ENCODE measurements around the gene SHH. TPM values are rescaled to one million over a fixed set of nuclear protein-coding genes. Genes with fewer than 3 reads are reported as not detected.

SHH gene
- total and polyA plus RNA-seq, 2 of the 13 experiments (the other 11 are each of a cell fraction or from before 2014, with no cell fraction given), result 1.9 to 3.4 TPM

DNA sequence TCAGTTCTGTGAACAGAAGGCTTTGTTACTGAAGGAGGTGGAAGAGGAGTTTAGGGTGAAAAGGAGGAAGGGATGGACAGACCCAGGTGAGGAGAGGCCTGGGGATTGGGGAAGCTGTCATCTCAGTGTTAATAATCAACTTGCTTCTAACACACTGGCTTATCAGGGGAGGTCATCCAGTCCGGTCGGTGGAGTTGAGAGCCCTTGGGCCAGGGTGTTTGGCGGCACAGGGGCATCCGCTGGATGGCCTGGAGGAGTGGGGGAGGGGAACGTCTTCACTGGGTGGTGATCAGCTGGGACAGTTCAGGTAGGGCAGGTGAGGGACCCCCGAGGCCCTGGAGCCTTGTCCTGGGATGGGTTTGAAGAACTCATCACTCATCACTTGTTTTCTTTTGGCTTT, 33.9 kb downstream of the SHH start (continued):
- TF ChIP-seq, protein P1, sequence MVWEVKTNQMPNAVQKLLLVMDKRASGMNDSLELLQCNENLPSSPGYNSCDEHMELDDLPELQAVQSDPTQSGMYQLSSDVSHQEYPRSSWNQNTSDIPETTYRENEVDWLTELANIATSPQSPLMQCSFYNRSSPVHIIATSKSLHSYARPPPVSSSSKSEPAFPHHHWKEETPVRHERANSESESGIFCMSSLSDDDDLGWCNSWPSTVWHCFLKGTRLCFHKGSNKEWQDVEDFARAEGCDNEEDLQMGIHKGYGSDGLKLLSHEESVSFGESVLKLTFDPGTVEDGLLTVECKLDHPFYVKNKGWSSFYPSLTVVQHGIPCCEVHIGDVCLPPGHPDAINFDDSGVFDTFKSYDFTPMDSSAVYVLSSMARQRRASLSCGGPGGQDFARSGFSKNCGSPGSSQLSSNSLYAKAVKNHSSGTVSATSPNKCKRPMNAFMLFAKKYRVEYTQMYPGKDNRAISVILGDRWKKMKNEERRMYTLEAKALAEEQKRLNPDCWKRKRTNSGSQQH (CRISPR knock-in tag; IDR thresholded peaks at IDR 0.05; ENCODE audit: low read depth), result no peak
- TF ChIP-seq ZNF124 (CRISPR knock-in tag; IDR thresholded peaks at IDR 0.05), result no peak
- TF ChIP-seq, protein P2, sequence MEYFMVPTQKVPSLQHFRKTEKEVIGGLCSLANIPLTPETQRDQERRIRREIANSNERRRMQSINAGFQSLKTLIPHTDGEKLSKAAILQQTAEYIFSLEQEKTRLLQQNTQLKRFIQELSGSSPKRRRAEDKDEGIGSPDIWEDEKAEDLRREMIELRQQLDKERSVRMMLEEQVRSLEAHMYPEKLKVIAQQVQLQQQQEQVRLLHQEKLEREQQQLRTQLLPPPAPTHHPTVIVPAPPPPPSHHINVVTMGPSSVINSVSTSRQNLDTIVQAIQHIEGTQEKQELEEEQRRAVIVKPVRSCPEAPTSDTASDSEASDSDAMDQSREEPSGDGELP (IDR thresholded peaks at IDR 0.05; ENCODE audit: borderline replicate concordance, low read depth), result peak; percentile 30; the same call in 1 of the 2 replicates
- TF ChIP-seq ZNF446 (CRISPR knock-in tag; IDR thresholded peaks at IDR 0.05), result no peak
- TF ChIP-seq ESRRA (CRISPR knock-in tag; IDR thresholded peaks at IDR 0.05; ENCODE audit: low read depth), result no peak
- TF ChIP-seq ZMYM4 (CRISPR knock-in tag; IDR thresholded peaks at IDR 0.05), result peak; percentile 63; the same call in 1 of the 2 replicates
- no peak for TF ChIP-seq ZNF781 (CRISPR knock-in tag; IDR thresholded peaks at IDR 0.05; ENCODE audit: borderline replicate concordance, not compliant biosample characterization)
- TF ChIP-seq, protein P3, sequence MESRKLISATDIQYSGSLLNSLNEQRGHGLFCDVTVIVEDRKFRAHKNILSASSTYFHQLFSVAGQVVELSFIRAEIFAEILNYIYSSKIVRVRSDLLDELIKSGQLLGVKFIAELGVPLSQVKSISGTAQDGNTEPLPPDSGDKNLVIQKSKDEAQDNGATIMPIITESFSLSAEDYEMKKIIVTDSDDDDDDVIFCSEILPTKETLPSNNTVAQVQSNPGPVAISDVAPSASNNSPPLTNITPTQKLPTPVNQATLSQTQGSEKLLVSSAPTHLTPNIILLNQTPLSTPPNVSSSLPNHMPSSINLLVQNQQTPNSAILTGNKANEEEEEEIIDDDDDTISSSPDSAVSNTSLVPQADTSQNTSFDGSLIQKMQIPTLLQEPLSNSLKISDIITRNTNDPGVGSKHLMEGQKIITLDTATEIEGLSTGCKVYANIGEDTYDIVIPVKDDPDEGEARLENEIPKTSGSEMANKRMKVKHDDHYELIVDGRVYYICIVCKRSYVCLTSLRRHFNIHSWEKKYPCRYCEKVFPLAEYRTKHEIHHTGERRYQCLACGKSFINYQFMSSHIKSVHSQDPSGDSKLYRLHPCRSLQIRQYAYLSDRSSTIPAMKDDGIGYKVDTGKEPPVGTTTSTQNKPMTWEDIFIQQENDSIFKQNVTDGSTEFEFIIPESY (CRISPR knock-in tag; IDR thresholded peaks at IDR 0.05), result peak; percentile 100
- TF ChIP-seq, protein P4, sequence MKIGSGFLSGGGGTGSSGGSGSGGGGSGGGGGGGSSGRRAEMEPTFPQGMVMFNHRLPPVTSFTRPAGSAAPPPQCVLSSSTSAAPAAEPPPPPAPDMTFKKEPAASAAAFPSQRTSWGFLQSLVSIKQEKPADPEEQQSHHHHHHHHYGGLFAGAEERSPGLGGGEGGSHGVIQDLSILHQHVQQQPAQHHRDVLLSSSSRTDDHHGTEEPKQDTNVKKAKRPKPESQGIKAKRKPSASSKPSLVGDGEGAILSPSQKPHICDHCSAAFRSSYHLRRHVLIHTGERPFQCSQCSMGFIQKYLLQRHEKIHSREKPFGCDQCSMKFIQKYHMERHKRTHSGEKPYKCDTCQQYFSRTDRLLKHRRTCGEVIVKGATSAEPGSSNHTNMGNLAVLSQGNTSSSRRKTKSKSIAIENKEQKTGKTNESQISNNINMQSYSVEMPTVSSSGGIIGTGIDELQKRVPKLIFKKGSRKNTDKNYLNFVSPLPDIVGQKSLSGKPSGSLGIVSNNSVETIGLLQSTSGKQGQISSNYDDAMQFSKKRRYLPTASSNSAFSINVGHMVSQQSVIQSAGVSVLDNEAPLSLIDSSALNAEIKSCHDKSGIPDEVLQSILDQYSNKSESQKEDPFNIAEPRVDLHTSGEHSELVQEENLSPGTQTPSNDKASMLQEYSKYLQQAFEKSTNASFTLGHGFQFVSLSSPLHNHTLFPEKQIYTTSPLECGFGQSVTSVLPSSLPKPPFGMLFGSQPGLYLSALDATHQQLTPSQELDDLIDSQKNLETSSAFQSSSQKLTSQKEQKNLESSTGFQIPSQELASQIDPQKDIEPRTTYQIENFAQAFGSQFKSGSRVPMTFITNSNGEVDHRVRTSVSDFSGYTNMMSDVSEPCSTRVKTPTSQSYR (CRISPR knock-in tag; IDR thresholded peaks at IDR 0.05; ENCODE audit: borderline replicate concordance), result peak; percentile 91
- TF ChIP-seq FOXJ3 (CRISPR knock-in tag; IDR thresholded peaks at IDR 0.05; ENCODE audit: borderline replicate concordance), result no peak
- TF ChIP-seq, protein P5, sequence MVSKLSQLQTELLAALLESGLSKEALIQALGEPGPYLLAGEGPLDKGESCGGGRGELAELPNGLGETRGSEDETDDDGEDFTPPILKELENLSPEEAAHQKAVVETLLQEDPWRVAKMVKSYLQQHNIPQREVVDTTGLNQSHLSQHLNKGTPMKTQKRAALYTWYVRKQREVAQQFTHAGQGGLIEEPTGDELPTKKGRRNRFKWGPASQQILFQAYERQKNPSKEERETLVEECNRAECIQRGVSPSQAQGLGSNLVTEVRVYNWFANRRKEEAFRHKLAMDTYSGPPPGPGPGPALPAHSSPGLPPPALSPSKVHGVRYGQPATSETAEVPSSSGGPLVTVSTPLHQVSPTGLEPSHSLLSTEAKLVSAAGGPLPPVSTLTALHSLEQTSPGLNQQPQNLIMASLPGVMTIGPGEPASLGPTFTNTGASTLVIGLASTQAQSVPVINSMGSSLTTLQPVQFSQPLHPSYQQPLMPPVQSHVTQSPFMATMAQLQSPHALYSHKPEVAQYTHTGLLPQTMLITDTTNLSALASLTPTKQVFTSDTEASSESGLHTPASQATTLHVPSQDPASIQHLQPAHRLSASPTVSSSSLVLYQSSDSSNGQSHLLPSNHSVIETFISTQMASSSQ (IDR thresholded peaks at IDR 0.05; ENCODE audit: low read depth), result peak; percentile 48; the same call in 1 of the 2 replicates
- TF ChIP-seq, protein P5 (CRISPR knock-in tag; IDR thresholded peaks at IDR 0.05; ENCODE audit: borderline replicate concordance), result no peak
- TF ChIP-seq ZNF296 (CRISPR knock-in tag; conservative IDR thresholded peaks at IDR 0.05), result no peak
- no peak for TF ChIP-seq ZFYVE20 (CRISPR knock-in tag; IDR thresholded peaks at IDR 0.05; ENCODE audit: borderline replicate concordance, low read depth)
- TF ChIP-seq, protein P6, sequence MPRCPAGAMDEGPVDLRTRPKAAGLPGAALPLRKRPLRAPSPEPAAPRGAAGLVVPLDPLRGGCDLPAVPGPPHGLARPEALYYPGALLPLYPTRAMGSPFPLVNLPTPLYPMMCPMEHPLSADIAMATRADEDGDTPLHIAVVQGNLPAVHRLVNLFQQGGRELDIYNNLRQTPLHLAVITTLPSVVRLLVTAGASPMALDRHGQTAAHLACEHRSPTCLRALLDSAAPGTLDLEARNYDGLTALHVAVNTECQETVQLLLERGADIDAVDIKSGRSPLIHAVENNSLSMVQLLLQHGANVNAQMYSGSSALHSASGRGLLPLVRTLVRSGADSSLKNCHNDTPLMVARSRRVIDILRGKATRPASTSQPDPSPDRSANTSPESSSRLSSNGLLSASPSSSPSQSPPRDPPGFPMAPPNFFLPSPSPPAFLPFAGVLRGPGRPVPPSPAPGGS (CRISPR knock-in tag; IDR thresholded peaks at IDR 0.05), result no peak
- TF ChIP-seq FOXO1 (CRISPR knock-in tag; IDR thresholded peaks at IDR 0.05), result no peak
- no peak for TF ChIP-seq RBM22 (optimal IDR thresholded peaks at IDR 0.05; ENCODE audit: low read length)

Measured in HepG2 (cell line).